Measurements from ENCODE around the gene AFDN. TPM values are rescaled to one million over a fixed set of nuclear protein-coding genes. Genes with fewer than 3 reads are reported as not detected.

Gene AFDN
- total and polyA plus RNA-seq, 2 donors (not counting 1 experiment from before 2014, with no cell fraction given): 21.0 to 57.1 TPM

- Histone ChIP-seq H4K20me1 (ENCODE audit: control insufficient read depth, extremely low read depth, insufficient read depth, low read length) (no peaks in the 10 kb centered on the region), H2AFZ (ENCODE audit: low read length) (no peak overlapping the region), H3K9ac (ENCODE audit: insufficient read depth, low read length) (no peak overlapping the region), H3K4me1 (ENCODE audit: control insufficient read depth, extremely low read depth, insufficient read depth, low read length) (no peaks in the 10 kb centered on the region), H3K27ac (ENCODE audit: insufficient read depth, low read length) (no peak overlapping the region), H3K9me3 (ENCODE audit: control insufficient read depth, insufficient read depth, low read depth, low read length) (no peaks in the 10 kb centered on the region), H3K4me3 (replicated peaks in 1 of 4; ENCODE audit: control extremely low read depth in 1 of 4, insufficient read depth in 1 of 4, low read depth in 3 of 4, low read length in 4 of 4) (no peak overlapping the region), H3K27me3 (ENCODE audit: control insufficient read depth, insufficient read depth, low read length) (no peaks in the 10 kb centered on the region), H3K36me3 (ENCODE audit: control insufficient read depth, insufficient read depth, low read length) (no peaks in the 10 kb centered on the region), H3K4me2 (ENCODE audit: extremely low read depth, insufficient read depth, low read length) (no peak overlapping the region), H3K79me2 (ENCODE audit: control insufficient read depth, insufficient read depth, low read length) (peaks cover 13% of the 10 kb centered on the region)
- TF ChIP-seq, protein P1, sequence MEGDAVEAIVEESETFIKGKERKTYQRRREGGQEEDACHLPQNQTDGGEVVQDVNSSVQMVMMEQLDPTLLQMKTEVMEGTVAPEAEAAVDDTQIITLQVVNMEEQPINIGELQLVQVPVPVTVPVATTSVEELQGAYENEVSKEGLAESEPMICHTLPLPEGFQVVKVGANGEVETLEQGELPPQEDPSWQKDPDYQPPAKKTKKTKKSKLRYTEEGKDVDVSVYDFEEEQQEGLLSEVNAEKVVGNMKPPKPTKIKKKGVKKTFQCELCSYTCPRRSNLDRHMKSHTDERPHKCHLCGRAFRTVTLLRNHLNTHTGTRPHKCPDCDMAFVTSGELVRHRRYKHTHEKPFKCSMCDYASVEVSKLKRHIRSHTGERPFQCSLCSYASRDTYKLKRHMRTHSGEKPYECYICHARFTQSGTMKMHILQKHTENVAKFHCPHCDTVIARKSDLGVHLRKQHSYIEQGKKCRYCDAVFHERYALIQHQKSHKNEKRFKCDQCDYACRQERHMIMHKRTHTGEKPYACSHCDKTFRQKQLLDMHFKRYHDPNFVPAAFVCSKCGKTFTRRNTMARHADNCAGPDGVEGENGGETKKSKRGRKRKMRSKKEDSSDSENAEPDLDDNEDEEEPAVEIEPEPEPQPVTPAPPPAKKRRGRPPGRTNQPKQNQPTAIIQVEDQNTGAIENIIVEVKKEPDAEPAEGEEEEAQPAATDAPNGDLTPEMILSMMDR (conservative IDR thresholded peaks at IDR 0.05 in 1 of 2, IDR thresholded peaks at IDR 0.05 in 1 of 2; ENCODE audit: low read depth in 1 of 2, low read length in 2 of 2): no peak
- TF ChIP-seq EZH2 (IDR thresholded peaks at IDR 0.05; ENCODE audit: low read length, missing control alignments): no peak
- no peak for DNase-seq (ENCODE audit: low read depth in 2 of 2)
Observed at GRCh38 chr6:167863897-167864296, 37.2 kb downstream of the AFDN start.

DNA sequence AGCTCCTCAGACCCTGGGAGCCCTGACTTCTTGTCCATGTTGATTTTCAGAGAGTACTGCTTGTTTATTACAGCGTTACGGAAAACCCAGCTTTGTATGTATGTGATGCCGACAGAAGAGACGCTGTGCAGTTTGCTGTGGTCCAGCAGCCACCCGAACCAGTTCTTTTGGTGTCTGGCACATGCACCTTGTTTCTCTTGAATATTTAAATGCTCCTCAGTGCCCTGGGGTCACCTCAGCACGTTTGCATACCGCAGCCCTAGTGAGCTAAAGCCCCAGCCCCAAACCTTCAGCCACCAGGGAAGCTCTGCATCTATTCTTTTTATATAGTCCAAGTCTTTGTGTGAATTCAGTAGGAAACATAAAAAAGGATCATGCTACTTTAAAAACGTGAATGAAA is 39.9 kb downstream of the AFDN start:
- no peak overlapping the region for H3K27ac ChIP-seq (ENCODE audit: insufficient read depth, low read length)
- H3K9ac ChIP-seq (ENCODE audit: insufficient read depth, low read length): no peak overlapping the region
- DNase-seq (ENCODE audit: low read depth in 2 of 2): no peak
- H4K20me1 ChIP-seq (ENCODE audit: control insufficient read depth, extremely low read depth, insufficient read depth, low read length): no peaks in the 10 kb centered on the region
- no peak overlapping the region for H3K4me2 ChIP-seq (ENCODE audit: extremely low read depth, insufficient read depth, low read length)
- H3K4me1 ChIP-seq (ENCODE audit: control insufficient read depth, extremely low read depth, insufficient read depth, low read length): no peaks in the 10 kb centered on the region
- no peak overlapping the region for H3K4me3 ChIP-seq (replicated peaks in 1 of 4; ENCODE audit: control extremely low read depth in 1 of 4, insufficient read depth in 1 of 4, low read depth in 3 of 4, low read length in 4 of 4)
- no peak for TF ChIP-seq EZH2 (IDR thresholded peaks at IDR 0.05; ENCODE audit: low read length, missing control alignments)
- TF ChIP-seq, protein P1 (conservative IDR thresholded peaks at IDR 0.05 in 1 of 2, IDR thresholded peaks at IDR 0.05 in 1 of 2; ENCODE audit: low read depth in 1 of 2, low read length in 2 of 2): no peak
- no peaks in the 10 kb centered on the region for H3K9me3 ChIP-seq (ENCODE audit: control insufficient read depth, insufficient read depth, low read depth, low read length)
- H3K27me3 ChIP-seq (ENCODE audit: control insufficient read depth, insufficient read depth, low read length): no peaks in the 10 kb centered on the region
- no peaks in the 10 kb centered on the region for H3K36me3 ChIP-seq (ENCODE audit: control insufficient read depth, insufficient read depth, low read length)
- no peaks in the 10 kb centered on the region for H3K79me2 ChIP-seq (ENCODE audit: control insufficient read depth, insufficient read depth, low read length)
- no peak overlapping the region for H2AFZ ChIP-seq (ENCODE audit: low read length)

GRCh38 chr6:167870321-167870720 is 43.6 kb downstream of the AFDN start:
- Histone ChIP-seq H3K4me3 (replicated peaks in 1 of 4; ENCODE audit: control extremely low read depth in 1 of 4, insufficient read depth in 1 of 4, low read depth in 3 of 4, low read length in 4 of 4) (no peak overlapping the region), H3K4me1 (ENCODE audit: control insufficient read depth, extremely low read depth, insufficient read depth, low read length) (no peaks in the 10 kb centered on the region), H3K36me3 (ENCODE audit: control insufficient read depth, insufficient read depth, low read length) (no peaks in the 10 kb centered on the region), H3K27ac (ENCODE audit: insufficient read depth, low read length) (no peak overlapping the region), H2AFZ (ENCODE audit: low read length) (no peak overlapping the region), H3K27me3 (ENCODE audit: control insufficient read depth, insufficient read depth, low read length) (no peaks in the 10 kb centered on the region), H3K9ac (ENCODE audit: insufficient read depth, low read length) (no peak overlapping the region), H4K20me1 (ENCODE audit: control insufficient read depth, extremely low read depth, insufficient read depth, low read length) (no peaks in the 10 kb centered on the region), H3K9me3 (ENCODE audit: control insufficient read depth, insufficient read depth, low read depth, low read length) (no peaks in the 10 kb centered on the region), H3K79me2 (ENCODE audit: control insufficient read depth, insufficient read depth, low read length) (no peaks in the 10 kb centered on the region), H3K4me2 (ENCODE audit: extremely low read depth, insufficient read depth, low read length) (no peak overlapping the region)
- no peak for DNase-seq (ENCODE audit: low read depth in 2 of 2)
- no peak for TF ChIP-seq EZH2 (IDR thresholded peaks at IDR 0.05; ENCODE audit: low read length, missing control alignments)
- TF ChIP-seq, protein P1 (conservative IDR thresholded peaks at IDR 0.05 in 1 of 2, IDR thresholded peaks at IDR 0.05 in 1 of 2; ENCODE audit: low read depth in 1 of 2, low read length in 2 of 2): no peak
